ENCODE results near the gene TOP3B.

Gene TOP3B, protein sequence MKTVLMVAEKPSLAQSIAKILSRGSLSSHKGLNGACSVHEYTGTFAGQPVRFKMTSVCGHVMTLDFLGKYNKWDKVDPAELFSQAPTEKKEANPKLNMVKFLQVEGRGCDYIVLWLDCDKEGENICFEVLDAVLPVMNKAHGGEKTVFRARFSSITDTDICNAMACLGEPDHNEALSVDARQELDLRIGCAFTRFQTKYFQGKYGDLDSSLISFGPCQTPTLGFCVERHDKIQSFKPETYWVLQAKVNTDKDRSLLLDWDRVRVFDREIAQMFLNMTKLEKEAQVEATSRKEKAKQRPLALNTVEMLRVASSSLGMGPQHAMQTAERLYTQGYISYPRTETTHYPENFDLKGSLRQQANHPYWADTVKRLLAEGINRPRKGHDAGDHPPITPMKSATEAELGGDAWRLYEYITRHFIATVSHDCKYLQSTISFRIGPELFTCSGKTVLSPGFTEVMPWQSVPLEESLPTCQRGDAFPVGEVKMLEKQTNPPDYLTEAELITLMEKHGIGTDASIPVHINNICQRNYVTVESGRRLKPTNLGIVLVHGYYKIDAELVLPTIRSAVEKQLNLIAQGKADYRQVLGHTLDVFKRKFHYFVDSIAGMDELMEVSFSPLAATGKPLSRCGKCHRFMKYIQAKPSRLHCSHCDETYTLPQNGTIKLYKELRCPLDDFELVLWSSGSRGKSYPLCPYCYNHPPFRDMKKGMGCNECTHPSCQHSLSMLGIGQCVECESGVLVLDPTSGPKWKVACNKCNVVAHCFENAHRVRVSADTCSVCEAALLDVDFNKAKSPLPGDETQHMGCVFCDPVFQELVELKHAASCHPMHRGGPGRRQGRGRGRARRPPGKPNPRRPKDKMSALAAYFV

DNA sequence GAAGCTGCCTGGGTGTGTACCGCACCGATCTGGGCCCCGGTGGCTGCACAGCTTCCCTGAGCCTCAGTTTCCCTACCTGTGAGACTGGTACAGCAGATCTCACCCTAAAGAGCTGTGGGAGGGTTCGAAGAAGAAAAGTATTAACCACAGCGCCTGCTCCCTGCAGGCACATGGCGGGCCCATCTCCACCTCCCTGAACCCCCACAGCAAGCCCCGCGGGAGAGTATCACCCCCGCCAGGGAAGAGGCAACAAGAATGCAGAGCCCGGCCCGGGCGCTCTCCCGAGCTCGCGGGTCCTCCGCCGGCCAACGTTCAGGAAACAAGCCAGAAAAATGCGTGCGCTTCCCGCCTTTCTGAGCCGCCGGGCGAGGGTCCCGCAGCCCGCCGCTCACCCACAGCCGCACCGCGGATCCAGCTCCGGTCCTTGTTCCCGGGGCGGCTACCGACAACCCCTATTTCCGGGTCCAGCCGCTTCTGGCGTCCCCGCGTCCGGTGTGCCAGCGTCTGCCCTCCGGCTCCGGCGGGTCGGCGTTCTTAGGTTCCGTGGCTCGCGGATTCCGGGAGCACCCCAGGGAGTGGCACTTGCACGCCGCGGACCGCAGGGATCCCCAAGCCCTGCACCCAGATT lies at the start of gene TOP3B:
TOP3B (minus strand) TSS at position 450 of the 628 bp plus-strand sequence. CDS start 7,078 bp downstream, outside the sequence.
- peak; percentile 59 to 60 for DNase-seq (ENCODE audit: low read depth in 2 of 2)

DNA sequence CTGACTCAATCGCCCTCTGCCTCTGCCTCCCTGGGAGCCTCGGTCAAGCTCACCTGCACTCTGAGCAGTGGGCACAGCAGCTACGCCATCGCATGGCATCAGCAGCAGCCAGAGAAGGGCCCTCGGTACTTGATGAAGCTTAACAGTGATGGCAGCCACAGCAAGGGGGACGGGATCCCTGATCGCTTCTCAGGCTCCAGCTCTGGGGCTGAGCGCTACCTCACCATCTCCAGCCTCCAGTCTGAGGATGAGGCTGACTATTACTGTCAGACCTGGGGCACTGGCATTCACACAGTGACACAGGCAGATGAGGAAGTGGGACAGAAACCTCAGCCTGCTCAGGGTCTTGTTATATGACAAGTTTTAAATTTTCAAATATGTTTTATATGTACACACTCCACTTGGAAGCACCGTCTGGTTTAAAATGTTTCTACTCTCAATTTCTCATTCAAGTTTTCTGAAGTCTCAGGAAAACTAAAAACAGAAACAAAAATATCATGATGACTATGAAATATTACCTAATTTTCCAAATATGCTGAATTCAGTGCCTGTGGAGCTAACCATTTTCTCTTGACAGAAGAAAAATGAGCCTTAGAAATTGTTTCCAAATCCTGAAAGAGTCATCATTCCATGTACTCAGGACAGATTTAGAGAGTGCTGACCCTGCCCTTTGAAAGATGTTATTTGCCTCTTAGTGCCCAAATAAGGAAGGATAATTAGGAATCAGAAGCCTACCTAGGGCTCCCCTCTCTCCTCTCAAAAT lies 48.8 kb upstream of the TOP3B start:
- DNase-seq (ENCODE audit: low read depth in 2 of 2): no peak

DNA sequence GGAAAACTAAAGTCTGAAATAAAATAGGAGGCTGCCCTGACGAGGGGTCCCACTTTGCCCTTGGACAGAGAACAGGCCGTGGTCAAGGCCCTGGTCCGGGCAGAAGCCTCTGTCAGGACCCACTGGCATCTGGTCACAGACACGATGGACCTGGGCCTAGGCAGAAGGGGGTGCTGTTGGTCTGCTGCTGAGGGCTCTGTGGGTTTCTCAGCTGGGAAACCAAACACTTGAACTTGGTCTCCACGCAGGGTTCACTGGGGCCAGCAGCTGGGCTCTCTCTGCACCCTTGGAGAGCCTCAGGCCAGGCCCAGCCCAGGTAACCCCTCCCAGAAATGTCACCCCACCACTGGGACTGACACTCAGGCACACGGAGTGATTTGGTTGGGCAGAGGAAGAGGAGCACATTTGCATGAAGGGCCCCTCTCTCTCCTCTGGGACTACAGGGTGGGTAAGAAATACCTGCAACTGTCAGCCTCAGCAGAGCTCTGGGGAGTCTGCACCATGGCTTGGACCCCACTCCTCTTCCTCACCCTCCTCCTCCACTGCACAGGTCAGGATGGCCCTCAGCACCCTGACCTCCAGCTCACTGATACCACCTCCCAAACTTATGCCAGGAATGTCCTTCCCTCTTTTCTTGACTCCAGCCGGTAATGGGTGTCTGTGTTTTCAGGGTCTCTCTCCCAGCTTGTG lies 48.1 kb upstream of the TOP3B start:
- no peak for DNase-seq (ENCODE audit: low read depth in 2 of 2)

DNA sequence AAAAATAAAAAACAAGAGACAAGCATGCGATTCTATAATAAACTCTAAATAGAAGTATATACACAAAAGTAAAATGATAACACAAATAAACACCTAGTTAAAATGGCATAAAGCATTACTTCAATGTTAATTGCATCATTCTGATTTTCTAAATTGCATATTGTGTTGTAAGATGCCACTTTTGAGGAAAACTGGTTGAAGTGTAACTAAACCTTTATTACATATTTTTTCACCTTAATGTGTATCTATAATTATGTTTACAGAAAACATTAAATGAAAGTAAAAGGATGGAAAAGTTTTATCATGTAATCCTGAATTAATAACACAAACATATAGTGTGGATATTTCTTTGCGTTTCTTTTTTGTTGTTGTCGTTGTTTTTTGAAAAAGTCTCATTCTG lies 45.4 kb upstream of the TOP3B start:
- no peak for DNase-seq (ENCODE audit: low read depth in 2 of 2)

DNA sequence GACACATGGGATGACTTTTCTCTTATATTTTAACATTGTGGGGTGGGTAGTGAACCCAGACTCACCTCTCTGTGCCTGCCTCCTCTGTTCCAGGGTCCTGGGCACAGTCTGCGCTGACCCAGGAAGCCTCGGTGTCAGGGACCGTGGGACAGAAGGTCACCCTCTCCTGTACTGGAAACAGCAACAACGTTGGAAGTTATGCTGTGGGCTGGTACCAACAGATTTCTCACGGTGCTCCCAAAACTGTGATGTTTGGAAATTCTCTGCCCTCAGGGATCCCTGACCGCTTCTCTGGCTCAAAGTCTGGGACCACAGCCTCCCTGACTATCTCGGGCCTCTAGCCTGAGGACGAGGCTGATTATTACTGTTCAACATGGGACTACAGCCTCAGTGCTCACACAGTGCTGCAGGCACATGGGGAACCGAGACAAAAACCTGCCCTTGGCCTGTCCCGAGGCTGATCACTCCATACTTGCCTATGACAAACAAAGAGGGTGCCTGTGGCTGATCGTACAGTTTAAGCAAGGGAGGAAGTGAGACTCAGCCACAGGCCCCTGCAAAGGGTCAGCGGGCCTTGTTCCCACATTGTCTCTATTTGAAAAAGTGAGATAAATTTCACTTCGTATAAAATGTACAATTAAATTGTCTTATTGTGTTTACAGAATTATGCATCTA lies 43.7 kb upstream of the TOP3B start:
- no peak for DNase-seq (ENCODE audit: low read depth in 2 of 2)

DNA sequence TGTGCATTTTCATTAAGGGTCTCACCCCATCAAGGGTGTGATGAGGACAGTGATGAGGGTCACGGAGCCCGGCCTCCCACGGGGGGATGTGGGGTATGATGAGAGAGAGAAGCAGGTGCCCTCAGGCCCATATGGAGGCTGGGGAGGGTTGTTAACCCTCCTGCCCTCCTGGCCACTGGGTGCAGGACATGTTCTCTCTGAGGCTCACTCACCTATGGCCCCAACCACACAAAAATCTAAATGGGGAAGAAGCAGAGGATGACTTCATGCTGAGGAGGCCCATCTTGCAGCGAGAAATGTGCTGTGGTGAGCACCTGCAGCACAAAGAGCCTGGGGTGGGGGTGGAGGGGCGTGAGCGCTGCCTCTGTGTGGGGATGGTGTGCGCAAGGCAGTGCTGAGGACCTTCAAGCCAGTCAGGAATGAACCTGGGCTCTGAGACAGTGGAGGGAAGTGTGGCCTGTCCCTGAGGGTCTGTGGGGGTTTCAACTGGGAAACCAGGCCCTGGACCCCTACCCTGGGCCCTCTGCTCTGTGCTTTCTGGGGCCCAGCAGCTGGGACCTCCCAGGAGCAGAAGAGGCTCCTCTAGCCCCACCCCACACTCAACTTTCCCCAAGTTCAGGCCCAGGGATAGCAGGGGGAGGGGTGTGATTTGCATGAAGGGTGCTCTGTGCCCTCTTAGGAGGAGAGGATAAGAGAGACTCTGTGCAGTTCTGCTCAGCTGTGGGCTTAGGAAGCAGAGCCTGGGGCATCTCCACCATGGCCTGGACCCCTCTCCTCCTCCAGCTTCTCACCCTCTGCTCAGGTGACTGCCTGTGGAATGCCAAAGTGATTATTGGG lies 43.0 kb upstream of the TOP3B start:
- no peak for DNase-seq (ENCODE audit: low read depth in 2 of 2)

DNA sequence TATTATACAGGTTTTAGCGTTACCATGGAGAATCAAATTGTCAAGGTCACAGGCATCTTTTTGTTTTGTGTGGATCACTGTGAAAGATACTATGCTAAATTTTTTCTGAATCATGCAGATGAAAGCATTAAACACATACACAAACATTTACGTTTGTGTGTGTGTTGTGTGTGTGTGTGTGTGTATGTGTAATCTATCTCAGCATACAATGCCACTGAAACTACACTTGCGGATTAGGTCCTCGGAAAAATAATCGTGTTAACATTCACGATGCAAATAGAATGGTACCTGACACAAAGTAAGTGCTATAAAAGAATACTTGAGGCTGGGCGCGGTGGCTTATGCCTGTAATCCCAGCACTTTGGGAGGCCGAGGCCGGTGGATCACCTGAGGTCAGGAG lies 41.9 kb upstream of the TOP3B start:
- DNase-seq (ENCODE audit: low read depth in 2 of 2): no peak

DNA sequence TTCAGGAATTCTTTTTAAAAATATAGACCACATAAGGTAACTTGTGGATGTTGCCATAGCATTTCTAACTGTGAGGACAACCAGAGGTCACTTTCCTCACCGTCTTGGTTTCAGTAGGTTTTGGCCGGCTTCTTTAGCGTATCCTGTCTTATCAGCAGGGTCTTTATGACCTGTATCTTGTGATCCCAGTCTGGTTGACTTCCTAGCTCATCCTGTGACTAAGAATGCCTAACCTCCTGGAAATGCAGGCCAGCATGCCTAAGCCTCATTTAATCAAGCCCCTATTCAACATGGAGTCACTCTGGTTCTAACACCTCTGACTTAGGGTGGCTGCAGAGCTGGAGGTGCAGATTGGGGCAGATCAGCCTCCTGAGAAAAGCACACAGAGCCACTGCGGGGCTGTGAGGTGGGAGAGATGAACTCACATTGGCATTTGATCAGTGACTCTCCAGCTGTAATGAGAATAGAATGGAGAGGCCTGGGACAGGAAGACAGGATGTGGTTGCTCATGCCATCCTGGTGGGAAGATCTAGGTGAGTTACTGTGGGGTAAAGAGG lies 41.1 kb upstream of the TOP3B start:
- DNase-seq (ENCODE audit: low read depth in 2 of 2): no peak

DNA sequence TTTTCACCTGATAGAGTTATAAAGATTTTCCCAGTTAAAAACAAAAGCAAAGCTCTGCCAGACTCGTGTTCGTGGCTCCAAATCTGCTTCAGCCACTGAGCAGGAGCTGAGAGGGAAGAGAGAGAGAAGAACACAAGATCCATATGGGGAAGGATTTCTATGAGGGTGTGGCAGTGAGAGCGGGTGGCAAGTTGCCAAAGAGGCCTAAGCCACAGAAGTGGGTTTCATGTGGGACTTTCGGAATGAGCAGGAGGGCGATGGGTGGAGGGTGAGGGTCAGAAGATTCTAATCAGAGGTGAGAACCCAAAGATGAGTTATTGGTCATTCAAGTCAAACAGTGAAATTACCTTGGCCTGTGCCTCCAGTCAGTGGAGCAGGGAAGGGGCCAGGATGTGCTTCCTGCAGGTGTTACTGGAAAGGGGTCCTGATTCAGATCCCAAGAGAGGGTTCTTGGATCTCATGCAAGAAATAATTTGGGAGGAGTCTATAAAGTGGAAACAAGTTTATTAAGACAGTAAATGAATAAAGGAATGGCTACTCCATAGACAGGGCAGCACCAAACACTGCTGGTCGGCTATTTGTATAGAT lies 40.5 kb upstream of the TOP3B start:
- no peak for DNase-seq (ENCODE audit: low read depth in 2 of 2)

DNA sequence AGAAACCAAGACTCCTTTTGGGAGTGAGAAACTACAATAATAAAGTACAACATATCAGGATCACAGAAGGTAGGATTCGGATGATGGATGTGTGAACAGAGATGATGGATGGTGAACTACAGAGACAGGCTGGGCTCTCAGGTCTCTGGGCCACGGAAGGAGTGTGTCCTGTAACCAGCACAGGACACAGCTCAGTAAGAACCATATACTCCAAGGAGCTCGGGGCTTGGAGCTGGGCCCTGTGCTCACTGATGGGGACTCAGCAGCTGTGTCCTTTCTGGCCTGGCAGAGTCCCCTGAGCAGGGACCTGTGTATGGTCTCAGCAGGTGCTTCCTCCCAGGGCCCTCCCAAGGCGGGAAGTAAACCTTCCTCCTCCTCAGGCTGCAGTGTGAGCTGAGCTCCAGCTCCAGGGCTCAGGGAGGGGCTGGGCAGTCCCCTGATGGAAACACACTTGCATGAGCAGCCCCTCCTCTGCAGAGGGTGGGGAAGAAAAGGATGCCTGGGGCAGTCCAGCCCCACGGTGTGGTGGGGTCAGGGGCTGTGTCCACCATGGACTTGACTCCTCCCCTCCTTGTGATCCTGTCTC lies 39.8 kb upstream of the TOP3B start:
- no peak for DNase-seq (ENCODE audit: low read depth in 2 of 2)

DNA sequence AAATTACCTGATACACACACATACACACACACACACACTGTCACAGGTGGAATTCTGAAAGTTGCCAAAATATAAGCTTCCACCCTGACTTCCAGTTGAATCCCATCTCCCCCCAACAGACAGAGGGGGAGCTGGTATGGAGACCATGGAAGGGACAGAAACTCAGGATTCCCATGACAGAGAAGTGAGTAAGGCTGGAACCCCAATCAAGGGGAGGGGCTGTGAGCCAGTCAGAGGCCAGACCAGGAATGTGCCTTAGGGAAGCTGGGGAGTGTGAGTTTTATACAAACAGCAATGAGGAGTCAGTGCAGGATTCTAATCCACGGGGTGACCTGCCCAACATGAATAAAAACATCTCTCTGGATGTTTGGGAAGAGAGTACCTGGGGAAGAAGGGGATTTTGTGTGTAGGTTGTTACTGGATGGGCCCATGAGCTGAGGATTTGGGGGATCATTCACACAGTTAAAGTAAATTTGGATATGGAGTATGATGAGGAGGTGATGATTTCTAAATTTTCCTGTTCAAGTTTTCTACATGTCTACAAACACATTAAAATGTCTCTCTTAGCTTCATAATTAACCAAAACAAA lies 38.7 kb upstream of the TOP3B start:
- DNase-seq (ENCODE audit: low read depth in 2 of 2): no peak

DNA sequence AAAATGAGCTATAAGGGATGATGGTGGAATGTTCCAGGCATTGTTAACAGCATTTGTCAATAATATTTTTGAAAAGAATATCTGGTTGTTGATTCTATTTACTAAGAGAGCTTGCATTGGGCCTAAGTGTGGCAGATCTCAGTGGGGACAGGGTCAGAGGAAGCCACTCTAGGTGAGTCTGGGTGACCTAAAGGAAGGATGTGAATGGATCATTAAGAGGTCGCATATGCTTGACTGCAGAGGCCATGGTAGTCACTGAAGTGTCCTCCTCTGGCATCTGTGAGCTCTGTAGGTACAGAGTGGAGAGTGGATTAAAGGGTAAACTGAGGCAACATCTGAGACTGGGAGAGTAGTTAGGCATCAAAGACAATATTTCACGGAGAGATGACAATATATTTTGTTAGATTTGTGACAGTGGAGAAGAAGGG lies 37.9 kb upstream of the TOP3B start:
- DNase-seq (ENCODE audit: low read depth in 2 of 2): no peak

DNA sequence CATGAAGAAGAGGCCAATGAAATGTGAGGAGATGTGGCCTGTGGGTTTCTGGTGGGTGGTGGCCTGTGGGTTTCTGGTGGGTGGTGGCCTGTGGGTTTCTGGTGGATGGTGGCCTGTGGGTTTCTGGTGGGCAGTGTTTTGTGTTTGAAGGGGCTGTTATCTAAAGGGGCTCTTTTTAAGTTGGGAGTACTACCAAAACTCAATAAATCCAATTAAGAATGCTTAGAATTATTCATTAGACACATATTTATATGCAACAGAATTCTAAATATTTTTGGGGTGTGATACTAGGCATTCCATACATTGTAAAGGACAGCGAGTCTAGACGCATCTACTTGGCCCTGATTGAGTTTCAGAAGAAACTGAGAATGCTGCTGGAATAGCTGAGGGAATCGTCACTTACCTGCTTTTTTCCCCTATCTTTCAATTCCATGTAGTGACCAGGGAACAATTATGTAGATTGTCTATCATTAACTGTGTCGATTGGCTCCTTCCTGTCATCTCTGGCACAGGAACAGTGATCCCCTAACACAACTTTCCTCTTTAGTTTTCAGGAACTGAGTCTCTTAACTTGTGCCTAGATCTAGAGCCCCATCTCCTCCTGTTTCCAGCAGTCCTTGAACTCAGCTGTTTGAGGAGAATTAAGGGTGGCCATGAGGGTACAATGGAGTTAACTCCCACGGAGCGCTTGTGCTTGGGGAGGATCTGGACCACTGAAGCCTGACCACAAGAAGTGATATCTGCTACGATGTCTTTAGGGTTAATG lies 37.3 kb upstream of the TOP3B start:
- DNase-seq (ENCODE audit: low read depth in 2 of 2): no peak

DNA sequence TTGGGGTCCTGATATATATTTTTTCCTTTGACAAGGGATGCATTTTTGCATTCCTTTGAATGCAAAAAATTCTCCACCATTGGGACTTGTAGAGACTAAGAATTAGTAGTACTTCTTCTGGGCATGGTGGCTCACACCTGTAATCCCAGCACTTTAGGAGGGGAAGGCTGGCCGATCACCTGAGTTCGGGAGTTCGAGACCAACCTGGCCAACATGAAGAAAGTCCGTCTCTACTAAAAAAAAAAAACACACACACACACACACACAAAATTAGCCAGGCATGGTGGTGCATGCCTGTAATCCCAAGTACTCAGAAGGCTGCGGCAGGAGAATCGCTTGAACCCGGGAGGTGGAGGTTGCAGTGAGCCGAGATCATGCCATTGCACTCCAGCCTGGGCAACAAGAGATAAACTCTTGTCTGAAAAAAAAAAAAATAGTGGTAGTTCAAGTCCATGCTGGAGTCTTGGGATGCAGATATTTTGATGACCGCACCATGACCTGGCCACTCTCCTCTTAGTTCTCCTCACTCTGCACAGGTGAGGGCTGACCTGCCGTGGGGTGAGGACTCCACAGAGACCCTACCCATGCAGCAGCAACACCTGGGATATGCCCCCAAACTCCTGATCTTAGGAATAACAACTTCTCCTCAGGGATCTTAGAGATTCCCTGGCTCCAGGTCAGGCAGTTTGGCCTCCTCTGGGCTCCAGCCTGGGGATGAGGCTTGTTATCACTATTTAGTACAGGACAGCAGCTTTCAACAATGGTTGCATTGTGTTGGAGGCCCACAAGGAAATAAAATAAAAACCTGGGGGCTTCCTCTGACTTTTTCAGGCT lies 36.5 kb upstream of the TOP3B start:
- no peak for DNase-seq (ENCODE audit: low read depth in 2 of 2)

DNA sequence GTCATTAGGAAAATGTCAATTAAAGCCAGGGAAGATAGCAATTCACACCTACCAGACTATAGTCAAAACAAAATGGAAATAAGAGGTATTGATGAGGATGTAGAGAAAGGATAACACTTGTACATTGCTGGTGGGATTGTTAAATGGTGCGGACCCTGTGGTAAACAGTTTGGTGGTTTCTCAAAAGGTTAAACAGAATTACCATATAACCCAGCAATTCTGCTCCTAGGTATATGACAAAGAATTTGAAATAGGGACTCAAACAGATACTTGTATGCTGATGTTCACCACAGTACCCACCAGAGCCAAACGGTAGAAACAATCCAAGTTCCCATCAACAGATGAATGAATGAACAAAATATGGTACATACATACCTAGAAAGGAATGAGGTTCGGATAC lies 33.0 kb upstream of the TOP3B start:
- no peak for DNase-seq (ENCODE audit: low read depth in 2 of 2)

DNA sequence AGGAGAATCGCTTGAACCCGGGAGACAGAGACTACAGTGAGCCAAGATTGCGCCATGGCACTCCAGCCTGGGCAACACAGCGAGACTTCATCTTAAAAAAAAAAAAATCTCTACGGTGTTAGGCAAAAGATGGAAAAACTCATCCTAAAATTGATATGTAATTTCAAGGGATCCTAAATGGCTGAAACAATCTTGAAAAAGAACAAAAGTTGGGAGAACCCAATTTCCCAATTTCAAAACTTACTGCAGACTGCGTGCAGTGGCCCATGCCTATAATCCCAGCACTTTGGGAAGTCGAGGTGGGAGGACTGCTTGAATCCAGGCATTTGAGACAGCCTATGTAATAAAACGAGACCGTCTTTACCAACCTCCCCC lies 31.7 kb upstream of the TOP3B start:
- DNase-seq (ENCODE audit: low read depth in 2 of 2): no peak

Data from activated CD8-positive, alpha-beta memory T cell treated with anti-CD3 and anti-CD28 coated beads for 4 hours (primary cell).